Natural killer cell (primary cell): Measurements from ENCODE around the gene MAP4K4. TPM values are rescaled to one million over a fixed set of nuclear protein-coding genes. Genes with fewer than 3 reads are reported as not detected.

ENCODE experiments used
- ATAC-seq, 3 donors: fragments of 150-1000 bp in 2 of 3; fragments of 200-7000 bp in 1 of 3; cut with Tn5 transposase; 1 replicate in 1 of 3; 2 replicates in 2 of 3; pipeline ENCODE4 v1.10.0; 2021; ENCODE audit warnings: mild to moderate bottlenecking in 2 of 3, moderate library complexity in 2 of 3
- DNase-seq, 2 donors: peaks; one replicate each; pipeline versions ENCODE4 v3.0.0 to v3.0.0-alpha.2; 2013 to 2021; ENCODE audit warnings: mixed read lengths in 1 of 2
- H3K27ac ChIP-seq: one replicate; pipeline ENCODE4 v1.5.1; 2013; ENCODE audit warnings: mild to moderate bottlenecking, low read length
- H3K27me3 ChIP-seq: one replicate; pipeline ENCODE4 v1.6.1; 2013; ENCODE audit warnings: low read length; ENCODE audit not compliant: control insufficient read depth, insufficient read depth
- H3K36me3 ChIP-seq: one replicate; pipeline ENCODE4 v1.6.1; 2013; ENCODE audit warnings: low read length; ENCODE audit not compliant: control insufficient read depth, insufficient read depth
- H3K4me1 ChIP-seq: one replicate; pipeline ENCODE4 v1.6.1; 2013; ENCODE audit warnings: low read length; ENCODE audit not compliant: control insufficient read depth, insufficient read depth
- H3K4me3 ChIP-seq: one replicate; pipeline ENCODE4 v1.5.1; 2013; ENCODE audit warnings: low read length
- H3K9me3 ChIP-seq: one replicate; pipeline ENCODE4 v1.6.1; 2013; ENCODE audit warnings: low read length; ENCODE audit not compliant: control insufficient read depth, insufficient read depth
- H3K27ac Mint-ChIP-seq, 2 donors: one replicate each; pipeline ENCODE4 v1.8.0; 2022; ENCODE audit warnings: mild to moderate bottlenecking in 2 of 2, mixed read lengths in 2 of 2, moderate library complexity in 1 of 2
- H3K27me3 Mint-ChIP-seq, 2 donors: one replicate each; pipeline ENCODE4 v1.8.0; 2022; ENCODE audit warnings: low read depth in 2 of 2, mixed read lengths in 2 of 2
- H3K36me3 Mint-ChIP-seq: one replicate; pipeline ENCODE4 v1.8.0; 2022; ENCODE audit warnings: mixed read lengths
- H3K4me1 Mint-ChIP-seq, 2 donors: one replicate each; pipeline ENCODE4 v1.8.0; 2022; ENCODE audit warnings: mixed read lengths in 2 of 2
- H3K4me3 Mint-ChIP-seq: one replicate; pipeline ENCODE4 v1.8.0; 2022; ENCODE audit warnings: mild to moderate bottlenecking, moderate library complexity, mixed read lengths
- H3K9me3 Mint-ChIP-seq, 2 donors: one replicate each; pipeline ENCODE4 v1.8.0; 2022; ENCODE audit warnings: mixed read lengths in 2 of 2
- WGBS: methylation state at CpG from one replicate; pipeline ENCODE4 v1.1.7; 2013; ENCODE audit warnings: missing lambda C conversion rate; ENCODE audit not compliant: insufficient coverage; 5-methylcytosine and 5-hydroxymethylcytosine counted together
- intact Hi-C: fragments of 100-400 bp; cut with micrococcal nuclease; formaldehyde crosslinking; loops from one replicate; pipeline ENCODE4 v1.14.2; 2022
- total RNA-seq, 4 donors: library from RNA; stranded (reverse); fragments of 120-200 nt in 1 of 4; gene quantifications; one replicate each; pipeline versions ENCODE4 v1.2.3 to v1.2.4, GENCODE V29; 2013 to 2022
- TF ChIP-seq, protein P1 (sequence below): fragments of 200-600 bp; IDR thresholded peaks from one replicate; pipeline ENCODE4 v1.8.0; 2022; ENCODE audit warnings: antibody characterized with exemption

The MAP4K4 gene
- total RNA-seq, 3 donors from 2014 or later (not counting 1 experiment from before 2014, with no cell fraction given), result 60.2 to 80.3 (median 66.5) TPM

GRCh38 chr2:101818531-101819451 is 121.3 kb downstream of the MAP4K4 start:
- no peaks in the 10 kb centered on the region for H3K36me3 ChIP-seq
- no peak for ATAC-seq
- H3K4me1 Mint-ChIP-seq, result peaks cover 64 to 68% of the 10 kb centered on the region in 2 donors
- WGBS, result 91% methylated on average over 1 of the region's 1 CpG
- no peaks in the 10 kb centered on the region for H3K9me3 Mint-ChIP-seq
- peaks cover 10% of the 10 kb centered on the region for H3K4me1 ChIP-seq
- intact Hi-C loops, result no loop called here
- H3K36me3 Mint-ChIP-seq, result no peaks in the 10 kb centered on the region
- no peaks in the 10 kb centered on the region for H3K9me3 ChIP-seq
- DNase-seq, result no peak
- H3K4me3 Mint-ChIP-seq, result no peak overlapping the region
- no peaks in the 10 kb centered on the region for H3K27me3 Mint-ChIP-seq
- TF ChIP-seq, protein P1, sequence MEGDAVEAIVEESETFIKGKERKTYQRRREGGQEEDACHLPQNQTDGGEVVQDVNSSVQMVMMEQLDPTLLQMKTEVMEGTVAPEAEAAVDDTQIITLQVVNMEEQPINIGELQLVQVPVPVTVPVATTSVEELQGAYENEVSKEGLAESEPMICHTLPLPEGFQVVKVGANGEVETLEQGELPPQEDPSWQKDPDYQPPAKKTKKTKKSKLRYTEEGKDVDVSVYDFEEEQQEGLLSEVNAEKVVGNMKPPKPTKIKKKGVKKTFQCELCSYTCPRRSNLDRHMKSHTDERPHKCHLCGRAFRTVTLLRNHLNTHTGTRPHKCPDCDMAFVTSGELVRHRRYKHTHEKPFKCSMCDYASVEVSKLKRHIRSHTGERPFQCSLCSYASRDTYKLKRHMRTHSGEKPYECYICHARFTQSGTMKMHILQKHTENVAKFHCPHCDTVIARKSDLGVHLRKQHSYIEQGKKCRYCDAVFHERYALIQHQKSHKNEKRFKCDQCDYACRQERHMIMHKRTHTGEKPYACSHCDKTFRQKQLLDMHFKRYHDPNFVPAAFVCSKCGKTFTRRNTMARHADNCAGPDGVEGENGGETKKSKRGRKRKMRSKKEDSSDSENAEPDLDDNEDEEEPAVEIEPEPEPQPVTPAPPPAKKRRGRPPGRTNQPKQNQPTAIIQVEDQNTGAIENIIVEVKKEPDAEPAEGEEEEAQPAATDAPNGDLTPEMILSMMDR, result no peak
- H3K27me3 ChIP-seq, result no peaks in the 10 kb centered on the region
- H3K4me3 ChIP-seq, result no peak overlapping the region
- H3K27ac Mint-ChIP-seq, result peak overlapping the region in 1 of 2 donors; percentile 57
- H3K27ac ChIP-seq, result no peak overlapping the region

DNA sequence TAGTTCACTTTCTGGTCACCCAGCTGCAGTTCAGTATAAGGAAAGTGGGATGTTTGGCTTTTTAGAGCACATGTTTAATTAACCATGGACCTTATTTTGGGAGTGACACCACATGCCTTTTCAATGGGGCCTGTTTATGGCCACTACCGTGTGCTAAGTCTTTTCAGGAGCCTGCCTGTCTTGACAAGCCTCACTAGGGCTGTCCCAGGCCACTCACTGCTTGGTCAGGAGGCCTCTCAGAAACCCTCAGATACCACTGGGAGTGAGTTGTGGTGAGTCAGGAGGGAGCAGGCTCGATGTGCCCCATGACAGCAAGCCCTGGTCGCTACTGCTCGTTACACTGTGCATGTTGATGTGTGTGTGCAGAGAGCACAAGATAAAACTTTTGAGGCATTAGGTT is 123.0 kb downstream of the MAP4K4 start:
- no peaks in the 10 kb centered on the region for H3K27me3 Mint-ChIP-seq
- no peak overlapping the region for H3K4me3 ChIP-seq
- H3K27ac ChIP-seq, result no peak overlapping the region
- no peaks in the 10 kb centered on the region for H3K9me3 ChIP-seq
- H3K36me3 Mint-ChIP-seq, result no peaks in the 10 kb centered on the region
- WGBS, result 60% methylated on average over 4 of the region's 4 CpGs
- H3K36me3 ChIP-seq, result peaks cover 6% of the 10 kb centered on the region
- H3K27ac Mint-ChIP-seq, result no peak overlapping the region
- no peak for DNase-seq
- TF ChIP-seq, protein P1, result no peak
- H3K4me3 Mint-ChIP-seq, result no peak overlapping the region
- intact Hi-C loops, result loop anchor here (5.0 kb wide), 1 partner anchor 123 kb away; the partner anchor contains the start of gene MAP4K4
- H3K4me1 Mint-ChIP-seq, result peaks cover 53 to 58% of the 10 kb centered on the region in 2 donors
- H3K27me3 ChIP-seq, result no peaks in the 10 kb centered on the region
- peaks cover 10% of the 10 kb centered on the region for H3K4me1 ChIP-seq
- ATAC-seq, result no peak
- H3K9me3 Mint-ChIP-seq, result no peaks in the 10 kb centered on the region

GRCh38 chr2:101821059-101821805 is 123.7 kb downstream of the MAP4K4 start:
- Histone ChIP-seq H3K9me3 (no peaks in the 10 kb centered on the region), H3K4me1 (peaks cover 10% of the 10 kb centered on the region), H3K36me3 (peaks cover 8% of the 10 kb centered on the region), H3K27me3 (no peaks in the 10 kb centered on the region), H3K27ac (no peak overlapping the region), H3K4me3 (no peak overlapping the region)
- no peaks in the 10 kb centered on the region for H3K9me3 Mint-ChIP-seq
- DNase-seq (no peak), ATAC-seq (no peak)
- intact Hi-C loops, result loop anchor here (5.0 kb wide), 1 partner anchor 124 kb away; the partner anchor contains the start of gene MAP4K4
- no peak overlapping the region for H3K4me3 Mint-ChIP-seq
- H3K27me3 Mint-ChIP-seq, result no peaks in the 10 kb centered on the region
- H3K4me1 Mint-ChIP-seq, result peaks cover 47 to 50% of the 10 kb centered on the region in 2 donors
- H3K36me3 Mint-ChIP-seq, result no peaks in the 10 kb centered on the region
- TF ChIP-seq, protein P1, result no peak
- H3K27ac Mint-ChIP-seq, result no peak overlapping the region
- 88% methylated on average over 3 of the region's 3 CpGs for WGBS
